Lower leg skin (tissue), 3 donors: ENCODE results near the gene SEMA6B.

Experiments used
- POLR2A ChIP-seq, 2 donors: fragments of 450-650 bp; IDR thresholded peaks; one replicate each; pipeline ENCODE4 v1.6.1; 2016 to 2017; ENCODE audit warnings: antibody characterized with exemption in 2 of 2, mild to moderate bottlenecking in 1 of 2, moderate library complexity in 1 of 2
- TF ChIP-seq, protein P1 (sequence below), 3 donors: fragments of 450-650 bp; IDR thresholded peaks; one replicate each; pipeline ENCODE4 v1.5.1; 2016; ENCODE audit warnings: antibody characterized with exemption in 3 of 3, mild to moderate bottlenecking in 3 of 3, moderate library complexity in 2 of 3

DNA sequence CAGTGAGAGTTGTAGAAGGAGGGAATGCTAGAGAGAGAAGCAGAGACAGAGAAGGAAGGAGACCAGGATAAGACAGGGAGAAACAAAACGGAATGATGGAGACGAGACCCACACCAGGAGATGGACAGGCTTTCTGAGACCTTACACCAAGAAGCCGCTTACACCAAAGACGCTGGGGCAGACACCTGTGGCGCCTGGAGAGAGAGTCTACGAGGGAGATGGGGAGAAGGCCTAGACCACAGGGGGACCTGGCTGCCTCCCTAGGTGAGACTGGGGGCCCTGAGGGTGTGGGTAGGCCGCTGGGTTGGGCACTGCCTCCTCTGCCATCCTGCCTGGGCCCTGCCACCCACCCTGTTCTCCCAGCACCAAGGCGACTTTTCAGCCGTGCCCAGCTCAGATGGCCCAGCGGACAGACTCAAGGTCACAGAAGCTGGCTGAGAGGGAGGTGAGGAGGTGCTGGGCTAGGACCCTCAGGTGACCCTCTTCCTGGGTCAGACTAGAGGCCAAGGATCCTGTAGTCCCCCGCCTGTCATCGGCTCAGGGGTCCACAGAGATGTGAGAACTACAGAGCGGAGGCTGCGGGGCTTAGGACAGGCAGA is 29.5 kb downstream of the SEMA6B start:
- TF ChIP-seq, protein P1, sequence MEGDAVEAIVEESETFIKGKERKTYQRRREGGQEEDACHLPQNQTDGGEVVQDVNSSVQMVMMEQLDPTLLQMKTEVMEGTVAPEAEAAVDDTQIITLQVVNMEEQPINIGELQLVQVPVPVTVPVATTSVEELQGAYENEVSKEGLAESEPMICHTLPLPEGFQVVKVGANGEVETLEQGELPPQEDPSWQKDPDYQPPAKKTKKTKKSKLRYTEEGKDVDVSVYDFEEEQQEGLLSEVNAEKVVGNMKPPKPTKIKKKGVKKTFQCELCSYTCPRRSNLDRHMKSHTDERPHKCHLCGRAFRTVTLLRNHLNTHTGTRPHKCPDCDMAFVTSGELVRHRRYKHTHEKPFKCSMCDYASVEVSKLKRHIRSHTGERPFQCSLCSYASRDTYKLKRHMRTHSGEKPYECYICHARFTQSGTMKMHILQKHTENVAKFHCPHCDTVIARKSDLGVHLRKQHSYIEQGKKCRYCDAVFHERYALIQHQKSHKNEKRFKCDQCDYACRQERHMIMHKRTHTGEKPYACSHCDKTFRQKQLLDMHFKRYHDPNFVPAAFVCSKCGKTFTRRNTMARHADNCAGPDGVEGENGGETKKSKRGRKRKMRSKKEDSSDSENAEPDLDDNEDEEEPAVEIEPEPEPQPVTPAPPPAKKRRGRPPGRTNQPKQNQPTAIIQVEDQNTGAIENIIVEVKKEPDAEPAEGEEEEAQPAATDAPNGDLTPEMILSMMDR (IDR thresholded peaks at IDR 0.05) = no peak
- TF ChIP-seq POLR2A (IDR thresholded peaks at IDR 0.05) = no peak
